ENCODE data around the gene ACTRT2. TPM values are rescaled to one million over a fixed set of nuclear protein-coding genes. Genes with fewer than 3 reads are reported as not detected.

Gene ACTRT2
- total and polyA plus RNA-seq, 2 donors (not counting 1 experiment from before 2014, with no cell fraction given): not detected

- Histone ChIP-seq H3K4me2 (replicated peaks; ENCODE audit: low read depth, low read length, poor library complexity, severe bottlenecking) (no peak overlapping the region), H3K4me1 (ENCODE audit: control insufficient read depth in 2 of 2, insufficient read depth in 2 of 2, low read length in 2 of 2) (no peaks in the 10 kb centered on the region), H3K27ac (ENCODE audit: low read length in 2 of 2) (no peak overlapping the region), H3K4me3 (ENCODE audit: control extremely low read depth in 1 of 5, extremely low read depth in 1 of 5, insufficient read depth in 1 of 5, low read depth in 2 of 5, low read length in 4 of 5) (no peak overlapping the region), H4K20me1 (ENCODE audit: control insufficient read depth, insufficient read depth, low read length, poor library complexity, severe bottlenecking) (no peaks in the 10 kb centered on the region), H3K36me3 (replicated peaks in 1 of 2; ENCODE audit: control extremely low read depth in 1 of 2, control insufficient read depth in 1 of 2, extremely low read depth in 1 of 2, insufficient read depth in 2 of 2, low read length in 1 of 2) (no peaks in the 10 kb centered on the region), H3K9ac (ENCODE audit: low read length) (no peak overlapping the region), H3K27me3 (replicated peaks in 1 of 4; ENCODE audit: control extremely low read depth in 1 of 4, control insufficient read depth in 3 of 4, insufficient read depth in 4 of 4, low read length in 3 of 4) (no peaks in the 10 kb centered on the region), H3K9me3 (ENCODE audit: control extremely low read depth in 1 of 3, control insufficient read depth in 2 of 3, insufficient read depth in 1 of 3, low read length in 2 of 3) (no peaks in the 10 kb centered on the region), H2AFZ (ENCODE audit: insufficient read depth, low read depth, low read length, poor library complexity, severe bottlenecking) (no peak overlapping the region), H3K79me2 (ENCODE audit: control insufficient read depth, insufficient read depth, low read length) (no peaks in the 10 kb centered on the region)
- TF ChIP-seq CTCF (IDR thresholded peaks at IDR 0.05): no peak
- no peak for TF ChIP-seq EZH2 (IDR thresholded peaks at IDR 0.05; ENCODE audit: borderline replicate concordance, insufficient read depth, low read depth, low read length, poor library complexity, severe bottlenecking)
- intact Hi-C loops (cut with micrococcal nuclease): no loop called here
- ChIA-PET CTCF (no interaction called here), POLR2A (no interaction called here)
- H3K27ac Mint-ChIP-seq: no peak overlapping the region
- H3K27me3 Mint-ChIP-seq: peaks cover 6% of the 10 kb centered on the region
- ATAC-seq (ENCODE audit: low read depth) (no peak), DNase-seq (no peak)
- 94% methylated on average over 12 of the region's 12 CpGs for WGBS (ENCODE audit: insufficient coverage)
- H3K4me1 Mint-ChIP-seq: no peaks in the 10 kb centered on the region
- no peak overlapping the region for H3K4me3 Mint-ChIP-seq
- peaks cover 3% of the 10 kb centered on the region for H3K9me3 Mint-ChIP-seq (ENCODE audit: insufficient read depth)
Measured at GRCh38 chr1:2984399-2985061, 36.7 kb upstream of the ACTRT2 start.

GRCh38 chr1:2985067-2985561 is 36.2 kb upstream of the ACTRT2 start:
- Histone ChIP-seq H3K4me2 (replicated peaks; ENCODE audit: low read depth, low read length, poor library complexity, severe bottlenecking) (no peak overlapping the region), H3K79me2 (ENCODE audit: control insufficient read depth, insufficient read depth, low read length) (no peaks in the 10 kb centered on the region), H3K36me3 (replicated peaks in 1 of 2; ENCODE audit: control extremely low read depth in 1 of 2, control insufficient read depth in 1 of 2, extremely low read depth in 1 of 2, insufficient read depth in 2 of 2, low read length in 1 of 2) (no peaks in the 10 kb centered on the region), H3K4me3 (ENCODE audit: control extremely low read depth in 1 of 5, extremely low read depth in 1 of 5, insufficient read depth in 1 of 5, low read depth in 2 of 5, low read length in 4 of 5) (no peak overlapping the region), H3K9ac (ENCODE audit: low read length) (no peak overlapping the region), H3K4me1 (ENCODE audit: control insufficient read depth in 2 of 2, insufficient read depth in 2 of 2, low read length in 2 of 2) (no peaks in the 10 kb centered on the region), H3K9me3 (ENCODE audit: control extremely low read depth in 1 of 3, control insufficient read depth in 2 of 3, insufficient read depth in 1 of 3, low read length in 2 of 3) (peaks cover 0 to 5% (median 0%) of the 10 kb centered on the region in 3 donors), H2AFZ (ENCODE audit: insufficient read depth, low read depth, low read length, poor library complexity, severe bottlenecking) (no peak overlapping the region), H3K27ac (ENCODE audit: low read length in 2 of 2) (no peak overlapping the region), H4K20me1 (ENCODE audit: control insufficient read depth, insufficient read depth, low read length, poor library complexity, severe bottlenecking) (no peaks in the 10 kb centered on the region), H3K27me3 (replicated peaks in 1 of 4; ENCODE audit: control extremely low read depth in 1 of 4, control insufficient read depth in 3 of 4, insufficient read depth in 4 of 4, low read length in 3 of 4) (no peaks in the 10 kb centered on the region)
- DNase-seq (no peak), ATAC-seq (ENCODE audit: low read depth) (no peak)
- Mint-ChIP-seq H3K4me1 (no peaks in the 10 kb centered on the region), H3K9me3 (ENCODE audit: insufficient read depth) (peaks cover 3% of the 10 kb centered on the region), H3K27ac (no peak overlapping the region), H3K27me3 (peaks cover 6% of the 10 kb centered on the region), H3K4me3 (no peak overlapping the region)
- intact Hi-C loops (cut with micrococcal nuclease): no loop called here
- ChIA-PET CTCF (no interaction called here), POLR2A (no interaction called here)
- 94% methylated on average over 11 of the region's 17 CpGs for WGBS (ENCODE audit: insufficient coverage)
- no peak for TF ChIP-seq EZH2 (IDR thresholded peaks at IDR 0.05; ENCODE audit: borderline replicate concordance, insufficient read depth, low read depth, low read length, poor library complexity, severe bottlenecking)
- no peak for TF ChIP-seq CTCF (IDR thresholded peaks at IDR 0.05)
